Body of pancreas (tissue), 4 donors: ENCODE data around the gene CDKAL1. TPM values are rescaled to one million over a fixed set of nuclear protein-coding genes. Genes with fewer than 3 reads are reported as not detected.

Source experiments
- ATAC-seq: fragments of 150-250 bp; one replicate; pipeline ENCODE4 v1.9.1; 2016
- DNase-seq, 4 donors: peaks; one replicate each; pipeline ENCODE4 v3.0.0-alpha.2; 2019
- H3K27ac ChIP-seq, 4 donors: fragments of 200-600 bp; sonication (generic); 1 replicate in 3 of 4; 2 replicates in 1 of 4; pipeline versions ENCODE4 v1.5.1 to v1.6.1; 2016 to 2019; ENCODE audit warnings: mild to moderate bottlenecking in 1 of 4, mixed read lengths in 1 of 4, moderate library complexity in 1 of 4
- H3K27me3 ChIP-seq, 2 donors: fragments of 200-600 bp; sonication (generic); one replicate each; pipeline ENCODE4 v1.6.0; 2016; ENCODE audit warnings: mild to moderate bottlenecking in 1 of 2
- H3K36me3 ChIP-seq, 2 donors: fragments of 200-600 bp; sonication (generic); replicated peaks in 1 of 2; 2 replicates each; pipeline ENCODE4 v1.5.1; 2016; ENCODE audit warnings: low read depth in 2 of 2; ENCODE audit not compliant: insufficient read depth in 1 of 2
- H3K4me1 ChIP-seq: fragments of 200-600 bp; sonication (generic); one replicate; pipeline ENCODE4 v1.6.0; 2016
- H3K4me3 ChIP-seq, 2 donors: fragments of 200-600 bp; sonication (generic); 1 replicate in 1 of 2; 2 replicates in 1 of 2; pipeline ENCODE4 v1.5.1; 2016 to 2019
- H3K9me3 ChIP-seq, 3 donors: fragments of 200-600 bp; sonication (generic); 1 replicate in 2 of 3; 2 replicates in 1 of 3; pipeline ENCODE4 v1.5.1; 2016
- POLR2A ChIP-seq, 3 donors: fragments of 450-650 bp; IDR thresholded peaks; one replicate each; pipeline ENCODE4 v1.6.1; 2016; ENCODE audit warnings: antibody characterized with exemption in 3 of 3, mild to moderate bottlenecking in 2 of 3
- WGBS, 2 donors: methylation state at CpG; one replicate each; pipeline ENCODE4 v1.1.5; 2017; 5-methylcytosine and 5-hydroxymethylcytosine counted together
- intact Hi-C: fragments of 100-400 bp; cut with DNase I; formaldehyde crosslinking; loops from one replicate; pipeline ENCODE4 v1.15.1; 2023
- small RNA-seq: library from RNA; depleted of rRNA; stranded (forward); fragments of <200 nt; gene quantifications from one replicate; pipeline ENCODE3, GENCODE V24; 2016
- total RNA-seq, 2 donors: library from RNA; depleted of rRNA; stranded (reverse); fragments of >200 nt; gene quantifications; one replicate each; pipeline ENCODE4 v1.1.0, GENCODE V29; 2016
- TF ChIP-seq, protein P1 (sequence below), 7 experiments: fragments of 450-650 bp in 4 of 7; fragments of 200-600 bp in 3 of 7; sonication (generic) in 3 of 7; IDR thresholded peaks; one replicate each; pipeline ENCODE4 v1.5.1; 2016 to 2019; ENCODE audit warnings: antibody characterized with exemption in 7 of 7

Gene CDKAL1
- total RNA-seq, 2 donors from 2014 or later, result 16.3 to 18.1 TPM

DNA sequence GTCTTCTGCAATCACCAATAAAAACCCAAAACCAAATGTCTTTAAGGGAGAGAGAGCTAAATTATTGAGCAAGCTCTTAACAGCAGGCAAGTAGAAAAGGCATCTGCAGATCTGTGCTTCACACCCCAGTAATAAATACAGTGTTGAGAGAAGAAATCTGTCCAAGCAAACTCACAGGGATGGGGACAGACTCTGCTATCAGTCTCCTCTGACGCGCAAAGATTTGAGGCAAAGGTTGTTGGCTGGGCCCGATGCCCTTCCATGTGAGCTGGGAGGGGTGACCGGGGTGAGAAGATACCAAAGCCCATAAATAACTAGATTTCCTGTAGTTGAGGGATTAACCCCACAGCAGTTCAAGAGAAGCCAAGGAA, 744.1 kb downstream of the CDKAL1 start:
- ATAC-seq (no peak), DNase-seq (no peak)
- Histone ChIP-seq H3K36me3 (no peaks in the 10 kb centered on the region), H3K9me3 (no peaks in the 10 kb centered on the region), H3K27ac (no peak overlapping the region), H3K27me3 (no peaks in the 10 kb centered on the region), H3K4me1 (no peaks in the 10 kb centered on the region), H3K4me3 (no peak overlapping the region)
- 80 to 81% methylated on average over 4 of the region's 4 CpGs for WGBS, 2 donors
- intact Hi-C loops, result no loop called here
- TF ChIP-seq, protein P1, sequence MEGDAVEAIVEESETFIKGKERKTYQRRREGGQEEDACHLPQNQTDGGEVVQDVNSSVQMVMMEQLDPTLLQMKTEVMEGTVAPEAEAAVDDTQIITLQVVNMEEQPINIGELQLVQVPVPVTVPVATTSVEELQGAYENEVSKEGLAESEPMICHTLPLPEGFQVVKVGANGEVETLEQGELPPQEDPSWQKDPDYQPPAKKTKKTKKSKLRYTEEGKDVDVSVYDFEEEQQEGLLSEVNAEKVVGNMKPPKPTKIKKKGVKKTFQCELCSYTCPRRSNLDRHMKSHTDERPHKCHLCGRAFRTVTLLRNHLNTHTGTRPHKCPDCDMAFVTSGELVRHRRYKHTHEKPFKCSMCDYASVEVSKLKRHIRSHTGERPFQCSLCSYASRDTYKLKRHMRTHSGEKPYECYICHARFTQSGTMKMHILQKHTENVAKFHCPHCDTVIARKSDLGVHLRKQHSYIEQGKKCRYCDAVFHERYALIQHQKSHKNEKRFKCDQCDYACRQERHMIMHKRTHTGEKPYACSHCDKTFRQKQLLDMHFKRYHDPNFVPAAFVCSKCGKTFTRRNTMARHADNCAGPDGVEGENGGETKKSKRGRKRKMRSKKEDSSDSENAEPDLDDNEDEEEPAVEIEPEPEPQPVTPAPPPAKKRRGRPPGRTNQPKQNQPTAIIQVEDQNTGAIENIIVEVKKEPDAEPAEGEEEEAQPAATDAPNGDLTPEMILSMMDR (IDR thresholded peaks at IDR 0.05), result no peak
- TF ChIP-seq POLR2A (IDR thresholded peaks at IDR 0.05), result no peak

DNA sequence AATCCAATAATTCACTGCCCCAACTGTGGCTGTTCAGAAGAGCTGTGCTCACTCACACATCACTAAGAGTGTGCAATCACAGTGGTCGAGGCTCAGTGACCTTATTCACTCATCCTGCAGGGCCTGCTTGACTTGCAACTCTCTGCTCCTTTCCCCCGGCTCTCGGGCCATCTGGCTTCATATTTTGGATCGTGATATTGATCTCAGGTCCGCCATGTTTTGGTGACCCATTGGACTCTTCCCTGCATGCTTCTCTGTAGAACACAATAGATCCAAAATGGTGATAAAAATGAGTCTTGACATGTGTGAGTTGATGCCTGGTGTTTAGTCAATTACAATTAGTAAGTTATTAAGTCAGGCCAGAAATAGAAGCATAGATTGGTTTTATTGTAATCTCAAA, 745.4 kb downstream of the CDKAL1 start:
- no peaks in the 10 kb centered on the region for H3K36me3 ChIP-seq
- DNase-seq (no peak), ATAC-seq (no peak)
- WGBS, 2 donors, result 84 to 86% methylated on average over 5 of the region's 5 CpGs
- no peaks in the 10 kb centered on the region for H3K4me1 ChIP-seq
- no peaks in the 10 kb centered on the region for H3K9me3 ChIP-seq
- H3K4me3 ChIP-seq, result no peak overlapping the region
- TF ChIP-seq, protein P1 (IDR thresholded peaks at IDR 0.05), result no peak
- no peak for TF ChIP-seq POLR2A (IDR thresholded peaks at IDR 0.05)
- no peaks in the 10 kb centered on the region for H3K27me3 ChIP-seq
- no peak overlapping the region for H3K27ac ChIP-seq
- intact Hi-C loops, result no loop called here

DNA sequence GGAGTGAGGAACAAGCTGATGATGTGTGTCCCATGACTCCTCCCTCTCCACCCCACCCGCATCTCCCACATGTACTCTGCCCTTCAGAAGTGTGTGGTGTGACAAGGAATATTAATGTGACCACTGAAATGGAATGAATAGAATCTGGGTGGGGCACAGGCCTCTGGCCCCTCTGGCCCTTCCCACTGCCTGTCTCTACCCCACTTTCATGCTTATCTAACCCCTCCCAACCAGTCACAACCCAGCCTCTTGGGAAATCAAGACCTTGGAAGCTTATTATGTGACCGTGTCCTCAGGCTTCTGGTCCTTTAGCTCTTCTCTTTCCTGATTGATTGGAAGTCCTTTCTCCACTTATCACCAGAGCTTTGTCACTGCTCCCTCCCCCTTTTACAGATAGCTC, 747.1 kb downstream of the CDKAL1 start:
- DNase-seq (no peak), ATAC-seq (no peak)
- no peak overlapping the region for H3K27ac ChIP-seq
- intact Hi-C loops, result no loop called here
- no peaks in the 10 kb centered on the region for H3K27me3 ChIP-seq
- 53 to 61% methylated on average over 2 of the region's 2 CpGs for WGBS, 2 donors
- H3K4me3 ChIP-seq, result no peak overlapping the region
- H3K9me3 ChIP-seq, result no peaks in the 10 kb centered on the region
- no peaks in the 10 kb centered on the region for H3K4me1 ChIP-seq
- H3K36me3 ChIP-seq, result no peaks in the 10 kb centered on the region
- TF ChIP-seq POLR2A (IDR thresholded peaks at IDR 0.05), result no peak
- TF ChIP-seq, protein P1 (IDR thresholded peaks at IDR 0.05), result no peak

Small RNAs within 50 kb of the gene (small RNA-seq; reads per million reads assigned to genes)
- gene RF00019 (not detected), gene RNU6-150P (not detected)

Other genes starting within 250 kb of the CDKAL1 start
- gene E2F3, start 132.6 kb upstream of the CDKAL1 start, total RNA-seq, result 1 to 10 TPM; 2.0 to 2.3 TPM